WTC11 (cell line): ENCODE measurements around the gene OPRM1.

Source experiments
- CREM ChIP-seq: sonication (generic); formaldehyde crosslinking; IDR thresholded peaks from 2 replicates; pipeline ENCODE4 v1.8.1; 2022; ENCODE audit warnings: mild to moderate bottlenecking, missing genetic modification reagents, moderate library complexity
- CTCF ChIP-seq: fragments of 200-600 bp; IDR thresholded peaks from 2 replicates; pipeline ENCODE4 v1.8.0; 2022; ENCODE audit warnings: antibody characterized with exemption
- E2F5 ChIP-seq: sonication (generic); formaldehyde crosslinking; IDR thresholded peaks from 2 replicates; pipeline ENCODE4 v1.8.1; 2022; ENCODE audit warnings: mild to moderate bottlenecking, moderate library complexity, missing genetic modification reagents
- ETV6 ChIP-seq: sonication (generic); formaldehyde crosslinking; IDR thresholded peaks from 2 replicates; pipeline ENCODE4 v1.8.1; 2022; ENCODE audit warnings: mild to moderate bottlenecking, missing genetic modification reagents
- HMGA2 ChIP-seq: fragments of 250-450 bp; sonication (Bioruptor Pico); IDR thresholded peaks from 2 replicates; pipeline ENCODE4 v1.4.0; 2021; ENCODE audit warnings: mild to moderate bottlenecking, moderate library complexity
- MAX ChIP-seq: sonication (generic); formaldehyde crosslinking; IDR thresholded peaks from 2 replicates; pipeline ENCODE4 v1.8.0; 2022; ENCODE audit warnings: mild to moderate bottlenecking, missing genetic modification reagents
- MLX ChIP-seq: sonication (generic); formaldehyde crosslinking; IDR thresholded peaks from 2 replicates; pipeline ENCODE4 v1.8.1; 2023; ENCODE audit warnings: mild to moderate bottlenecking, missing genetic modification reagents, moderate library complexity
- NFE2L1 ChIP-seq: sonication (generic); formaldehyde crosslinking; IDR thresholded peaks from 2 replicates; pipeline ENCODE4 v1.8.1; 2023; ENCODE audit warnings: missing genetic modification reagents
- PRRX2 ChIP-seq: fragments of 250-450 bp; sonication (Bioruptor Pico); IDR thresholded peaks from 2 replicates; pipeline ENCODE4 v1.8.0; 2021; ENCODE audit warnings: mild to moderate bottlenecking
- SMAD4 ChIP-seq: sonication (generic); formaldehyde crosslinking; IDR thresholded peaks from 2 replicates; pipeline ENCODE4 v1.8.0; 2022; ENCODE audit warnings: mild to moderate bottlenecking, missing genetic modification reagents
- ZBTB43 ChIP-seq: sonication (generic); formaldehyde crosslinking; IDR thresholded peaks from 2 replicates; pipeline ENCODE4 v1.8.1; 2023; ENCODE audit warnings: mild to moderate bottlenecking, missing genetic modification reagents

- TF ChIP-seq NFE2L1 (CRISPR knock-in tag) (no peak), E2F5 (CRISPR knock-in tag) (no peak), MLX (CRISPR knock-in tag) (no peak), CTCF (no peak), MAX (no peak), SMAD4 (CRISPR knock-in tag) (no peak), ZBTB43 (no peak), ETV6 (CRISPR knock-in tag) (no peak), HMGA2 (CRISPR knock-in tag) (no peak), PRRX2 (no peak), CREM (no peak)
Measured at GRCh38 chr6:154056536-154056935, 17.5 kb downstream of the OPRM1 start.
